Ovary (tissue), 9 donors: ENCODE results near the gene TNIK. TPM values are rescaled to one million over a fixed set of nuclear protein-coding genes. Genes with fewer than 3 reads are reported as not detected.

Experiments used
- DNase-seq, 5 donors: peaks; one replicate each; pipeline ENCODE4 v3.0.0-alpha.2; 2019 to 2020
- H3K27ac ChIP-seq, 2 donors: fragments of 200-600 bp; one replicate each; pipeline versions ENCODE4 v1.5.1 to v1.8.0; 2019 to 2022
- H3K27me3 ChIP-seq: fragments of 200-600 bp; one replicate; pipeline ENCODE4 v1.8.0; 2022
- H3K36me3 ChIP-seq: fragments of 200-600 bp; sonication (generic); one replicate; pipeline ENCODE4 v1.5.1; 2019
- H3K4me1 ChIP-seq: one replicate; pipeline ENCODE4 v1.8.1; 2013; ENCODE audit warnings: mild to moderate bottlenecking, moderate library complexity; ENCODE audit not compliant: insufficient read depth
- H3K4me3 ChIP-seq: fragments of 200-600 bp; sonication (generic); one replicate; pipeline ENCODE4 v1.5.1; 2017
- H3K9me3 ChIP-seq, 2 donors: fragments of 200-600 bp in 1 of 2; sonication (generic) in 1 of 2; one replicate each; pipeline versions ENCODE4 v1.5.1 to v1.8.1; 2013 to 2019; ENCODE audit warnings: mild to moderate bottlenecking in 1 of 2, moderate library complexity in 1 of 2
- CTCF ChIP-seq, 3 donors: fragments of 450-650 bp in 2 of 3; fragments of 200-600 bp in 1 of 3; IDR thresholded peaks; one replicate each; pipeline versions ENCODE4 v1.5.1 to v1.8.0; 2016 to 2022; ENCODE audit warnings: antibody characterized with exemption in 3 of 3, mild to moderate bottlenecking in 1 of 3
- EP300 ChIP-seq: sonication (generic); formaldehyde crosslinking; IDR thresholded peaks from one replicate; pipeline ENCODE4 v1.6.1; 2017; ENCODE audit warnings: antibody characterized with exemption
- POLR2A ChIP-seq: fragments of 450-650 bp; IDR thresholded peaks from one replicate; pipeline ENCODE4 v1.6.1; 2017; ENCODE audit warnings: antibody characterized with exemption, mild to moderate bottlenecking, moderate library complexity
- WGBS, 3 donors: extraction: QIAGEN DNeasy Blood & Tissue Kit in 1 of 3; methylation state at CpG; one replicate each; pipeline versions ENCODE4 v1.1.5 to v1.1.7; 2013 to 2017; 5-methylcytosine and 5-hydroxymethylcytosine counted together
- intact Hi-C, 4 donors: fragments of 100-400 bp; cut with DNase I; formaldehyde crosslinking; loops; one replicate each; pipeline versions ENCODE4 v1.11.0 to v1.15.1; 2022 to 2023
- polyA plus RNA-seq, 2 donors: library from polyadenylated mRNA; stranded (reverse); fragments of 200-250 nt in 1 of 2; fragments of 350-450 nt in 1 of 2; fragmentation: Illumina TruSeq in 1 of 2; extraction: RNeasy Lipid Tissue Mini Kit (QIAGEN cat#74804) in 1 of 2; gene quantifications; one replicate each; pipeline ENCODE4 v1.2.3, GENCODE V29; 2013 to 2014
- total RNA-seq, 7 donors: library from RNA; depleted of rRNA in 2 of 7; stranded (reverse); fragments of >200 nt in 2 of 7; fragmentation: NEBNext Ultra II Directional in 3 of 7; extraction: Animal tissue kit (Norgen Biotek cat#: 25700) in 3 of 7; gene quantifications; one replicate each; pipeline versions ENCODE4 v1.1.0 to v1.2.4, GENCODE V29; 2016 to 2023
- donor health status: DM: no; HTN: no; CAD: no; lungs with moderate emphysema.
- donor health status: DM: no; HTN: no; CAD: no.
- donor health status: Bipolar disorder and iron deficiency.
- donor health status: DM: yes; HTN: yes; CAD: no.
- donor health status: DM: no; HTN: no; CAD: no.
- donor health status: DM: yes; HTN: yes; CAD: no.

The TNIK gene
- total and polyA plus RNA-seq, 9 donors = 1.1 to 9.5 (median 4.5) TPM

GRCh38 chr3:171249245-171249644 lies 211.0 kb downstream of the TNIK start:
- Histone ChIP-seq H3K4me1 (no peaks in the 10 kb centered on the region), H3K27ac (no peak overlapping the region), H3K4me3 (no peak overlapping the region), H3K9me3 (no peaks in the 10 kb centered on the region), H3K36me3 (no peaks in the 10 kb centered on the region), H3K27me3 (no peaks in the 10 kb centered on the region)
- TF ChIP-seq CTCF (IDR thresholded peaks at IDR 0.05) = no peak
- TF ChIP-seq POLR2A = no peak
- no peak for TF ChIP-seq EP300
- intact Hi-C loops = no loop called here
- no peak for DNase-seq

GRCh38 chr3:171248426-171249111 lies 211.6 kb downstream of the TNIK start:
- Histone ChIP-seq H3K27me3 (no peaks in the 10 kb centered on the region), H3K4me3 (no peak overlapping the region), H3K4me1 (no peaks in the 10 kb centered on the region), H3K9me3 (no peaks in the 10 kb centered on the region), H3K27ac (no peak overlapping the region), H3K36me3 (no peaks in the 10 kb centered on the region)
- no peak for DNase-seq
- 49 to 64% (median 55%) methylated on average over 4 of the region's 4 CpGs for whole genome bisulfite sequencing, 3 donors
- intact Hi-C loops = no loop called here
- no peak for TF ChIP-seq CTCF (IDR thresholded peaks at IDR 0.05)
- no peak for TF ChIP-seq POLR2A
- TF ChIP-seq EP300 = no peak

- no peak for TF ChIP-seq POLR2A
- no peak for TF ChIP-seq EP300
- no peak for TF ChIP-seq CTCF (IDR thresholded peaks at IDR 0.05)
- no peaks in the 10 kb centered on the region for H3K9me3 ChIP-seq
- H3K4me1 ChIP-seq = no peaks in the 10 kb centered on the region
Observed at GRCh38 chr3:171245796-171246765, 214.1 kb downstream of the TNIK start.

GRCh38 chr3:171242951-171243350 lies 217.3 kb downstream of the TNIK start:
- Histone ChIP-seq H3K4me1 (no peaks in the 10 kb centered on the region), H3K9me3 (no peaks in the 10 kb centered on the region), H3K27ac (no peak overlapping the region), H3K36me3 (no peaks in the 10 kb centered on the region), H3K4me3 (no peak overlapping the region), H3K27me3 (no peaks in the 10 kb centered on the region)
- WGBS, 3 donors = 45 to 70% (median 64%) methylated on average over 2 of the region's 2 CpGs
- no peak for TF ChIP-seq EP300
- TF ChIP-seq CTCF (IDR thresholded peaks at IDR 0.05) = no peak
- no peak for TF ChIP-seq POLR2A
- no peak for DNase-seq
- intact Hi-C loops = no loop called here

More at GRCh38 chr3:171245796-171246765, 214.1 kb downstream of the TNIK start:
- Histone ChIP-seq H3K36me3 (no peaks in the 10 kb centered on the region), H3K4me3 (no peak overlapping the region), H3K27me3 (no peaks in the 10 kb centered on the region), H3K27ac (no peak overlapping the region)
- no peak for DNase-seq
- intact Hi-C loops = no loop called here
- 83 to 86% (median 83%) methylated on average over 4 of the region's 4 CpGs for WGBS, 3 donors
